ENCODE measurements around the gene PPM1M. TPM values are rescaled to one million over a fixed set of nuclear protein-coding genes. Genes with fewer than 3 reads are reported as not detected.
A peak's percentile ranks its signal among the peaks of the same experiment; 100 is the strongest.

The PPM1M gene
- total and polyA plus RNA-seq, 8 donors: 7.9 to 44.9 (median 15.8) TPM

GRCh38 chr3:52240059-52240885 is 5.3 kb upstream of the PPM1M start:
- intact Hi-C loops (cut with DNase I; ENCODE audit: low total_unique reads): no loop called here
- Histone ChIP-seq H3K36me3 (no peaks in the 10 kb centered on the region), H3K27ac (peak overlapping the region in 4 of 5 donors; percentile 4 to 93 (median 93)), H3K27me3 (no peaks in the 10 kb centered on the region), H3K4me1 (peaks cover 50 to 70% (median 60%) of the 10 kb centered on the region in 4 donors), H3K4me3 (peak overlapping the region; percentile 81 to 94 (median 94)), H3K9me3 (no peaks in the 10 kb centered on the region)
- DNase-seq: peak in 1 of 2 donors; percentile 78
- TF ChIP-seq CTCF (IDR thresholded peaks at IDR 0.05): peak in 1 of 7 experiments; percentile 10
- TF ChIP-seq EP300 (IDR thresholded peaks at IDR 0.05): no peak
- 80 to 100% (median 95%) methylated on average over 1 of the region's 1 CpG for WGBS, 5 donors

GRCh38 chr3:52240886-52241370 is 4.6 kb upstream of the PPM1M start:
- TF ChIP-seq CTCF (IDR thresholded peaks at IDR 0.05): no peak
- TF ChIP-seq POLR2A (IDR thresholded peaks at IDR 0.05): no peak
- no peak for TF ChIP-seq EP300 (IDR thresholded peaks at IDR 0.05)
- TF ChIP-seq POLR2AphosphoS5 (IDR thresholded peaks at IDR 0.05): no peak
- no peaks in the 10 kb centered on the region for H3K36me3 ChIP-seq
- DNase-seq: peak in 1 of 2 donors; percentile 5
- H3K9me3 ChIP-seq: no peaks in the 10 kb centered on the region
- 77 to 87% (median 79%) methylated on average over 4 of the region's 4 CpGs for WGBS, 5 donors
- no peaks in the 10 kb centered on the region for H3K27me3 ChIP-seq
- H3K4me3 ChIP-seq: no peak overlapping the region
- intact Hi-C loops (cut with DNase I; ENCODE audit: low total_unique reads): no loop called here
- H3K27ac ChIP-seq: peak overlapping the region in 3 of 5 donors; percentile 93
- peaks cover 49 to 68% (median 60%) of the 10 kb centered on the region in 4 donors for H3K4me1 ChIP-seq

- H3K36me3 ChIP-seq: no peaks in the 10 kb centered on the region
- H3K4me1 ChIP-seq: peaks cover 49 to 68% (median 59%) of the 10 kb centered on the region in 4 donors
- WGBS, 5 donors: 80 to 86% (median 85%) methylated on average over 1 of the region's 1 CpG
- H3K4me3 ChIP-seq: no peak overlapping the region
- intact Hi-C loops (cut with DNase I; ENCODE audit: low total_unique reads): no loop called here
- no peak overlapping the region for H3K27ac ChIP-seq
- no peaks in the 10 kb centered on the region for H3K27me3 ChIP-seq
- DNase-seq: no peak
- TF ChIP-seq EP300 (IDR thresholded peaks at IDR 0.05) (no peak), CTCF (IDR thresholded peaks at IDR 0.05) (no peak), POLR2AphosphoS5 (IDR thresholded peaks at IDR 0.05) (no peak), POLR2A (IDR thresholded peaks at IDR 0.05) (no peak)
- H3K9me3 ChIP-seq: no peaks in the 10 kb centered on the region
These were observed 3.5 kb upstream of the PPM1M start for GRCh38 chr3:52242039-52242438.

GRCh38 chr3:52243791-52244628 is 1.5 kb upstream of the PPM1M start:
- H3K4me3 ChIP-seq: no peak overlapping the region
- 74 to 85% (median 78%) methylated on average over 7 to 9 of the region's 9 CpGs for WGBS, 5 donors

More at GRCh38 chr3:52243791-52244628, 1.5 kb upstream of the PPM1M start:
- intact Hi-C loops (cut with DNase I; ENCODE audit: low total_unique reads): no loop called here
- H3K4me1 ChIP-seq: peaks cover 36 to 62% (median 46%) of the 10 kb centered on the region in 4 donors
- no peaks in the 10 kb centered on the region for H3K27me3 ChIP-seq
- H3K36me3 ChIP-seq: peaks cover 0 to 16% (median 13%) of the 10 kb centered on the region in 4 donors
- peak in 1 of 2 donors; percentile 42 for DNase-seq
- H3K27ac ChIP-seq: peak overlapping the region in 4 of 5 donors; percentile 80 to 93 (median 90)
- TF ChIP-seq EP300 (IDR thresholded peaks at IDR 0.05) (no peak), POLR2AphosphoS5 (IDR thresholded peaks at IDR 0.05) (no peak), CTCF (IDR thresholded peaks at IDR 0.05) (no peak), POLR2A (IDR thresholded peaks at IDR 0.05) (no peak)
- H3K9me3 ChIP-seq: no peaks in the 10 kb centered on the region

Measured in stomach (tissue), 9 donors.